Gastroesophageal sphincter (tissue), 4 donors: Measurements from ENCODE around the gene CPNE8. TPM values are rescaled to one million over a fixed set of nuclear protein-coding genes. Genes with fewer than 3 reads are reported as not detected.

ENCODE experiments used
- ATAC-seq: fragments of 150-250 bp; one replicate; pipeline ENCODE4 v1.9.1; 2016; ENCODE audit warnings: mild to moderate bottlenecking, moderate library complexity
- H3K27ac ChIP-seq, 4 donors: fragments of 200-600 bp; sonication (generic) in 3 of 4; 1 replicate in 3 of 4; 2 replicates in 1 of 4; pipeline ENCODE4 v1.5.1; 2016 to 2019
- H3K27me3 ChIP-seq: fragments of 200-600 bp; sonication (generic); one replicate; pipeline ENCODE4 v1.5.1; 2019
- H3K36me3 ChIP-seq, 2 donors: fragments of 200-600 bp; sonication (generic); one replicate each; pipeline ENCODE4 v1.5.1; 2019; ENCODE audit warnings: control low read depth in 1 of 2
- H3K4me1 ChIP-seq, 3 donors: fragments of 200-600 bp; sonication (generic); 1 replicate in 2 of 3; 2 replicates in 1 of 3; pipeline ENCODE4 v1.5.1; 2016 to 2019; ENCODE audit warnings: control low read depth in 2 of 3
- H3K4me3 ChIP-seq, 2 donors: fragments of 200-600 bp; sonication (generic); one replicate each; pipeline ENCODE4 v1.5.1; 2019; ENCODE audit warnings: mild to moderate bottlenecking in 1 of 2, moderate library complexity in 1 of 2
- H3K9me3 ChIP-seq, 3 donors: fragments of 200-600 bp; sonication (generic); one replicate each; pipeline ENCODE4 v1.5.1; 2017 to 2019; ENCODE audit warnings: control low read depth in 2 of 3
- EP300 ChIP-seq: sonication (generic); formaldehyde crosslinking; IDR thresholded peaks from one replicate; pipeline ENCODE4 v1.6.1; 2017; ENCODE audit warnings: antibody characterized with exemption, mild to moderate bottlenecking
- POLR2A ChIP-seq, 2 donors: fragments of 450-650 bp; IDR thresholded peaks; one replicate each; pipeline ENCODE4 v1.6.1; 2017; ENCODE audit warnings: antibody characterized with exemption in 2 of 2, mild to moderate bottlenecking in 2 of 2, moderate library complexity in 1 of 2
- POLR2AphosphoS5 ChIP-seq: sonication (generic); formaldehyde crosslinking; IDR thresholded peaks from one replicate; pipeline ENCODE4 v1.6.1; 2017; ENCODE audit warnings: antibody characterized with exemption
- WGBS, 2 donors: methylation state at CpG; one replicate each; pipeline ENCODE4 v1.1.5; 2018; ENCODE audit warnings: low coverage in 1 of 2; 5-methylcytosine and 5-hydroxymethylcytosine counted together
- total RNA-seq, 4 donors: library from RNA; depleted of rRNA; stranded (reverse); fragments of >200 nt; gene quantifications; one replicate each; pipeline ENCODE4 v1.1.0, GENCODE V29; 2016
- TF ChIP-seq, protein P1 (sequence below), 4 experiments: fragments of 200-600 bp in 2 of 4; fragments of 450-650 bp in 2 of 4; sonication (generic) in 1 of 4; IDR thresholded peaks; one replicate each; pipeline ENCODE4 v1.5.1; 2017 to 2019; ENCODE audit warnings: antibody characterized with exemption in 4 of 4, mild to moderate bottlenecking in 2 of 4, moderate library complexity in 2 of 4

CPNE8 gene
- total RNA-seq, 4 donors from 2014 or later: 15.5 to 44.2 (median 21.2) TPM

DNA sequence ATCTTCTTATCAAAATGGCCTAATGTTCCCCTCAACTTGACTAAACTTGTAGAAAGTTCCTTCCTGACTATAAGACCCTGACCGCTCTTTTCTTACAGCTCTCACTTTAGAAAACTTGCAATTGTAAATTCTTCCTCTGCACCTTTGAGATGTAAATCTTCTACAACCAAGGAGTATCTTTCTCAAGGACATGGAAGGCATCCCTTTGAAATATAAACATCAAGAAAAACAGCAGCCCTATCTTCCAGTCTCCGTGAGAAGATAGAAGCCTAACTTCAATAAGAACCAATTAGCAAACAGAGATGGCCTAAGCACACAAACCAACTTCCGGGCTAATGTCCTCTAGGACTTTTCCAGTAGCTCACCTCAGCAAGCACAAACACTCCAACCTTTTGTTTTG lies 210.3 kb downstream of the CPNE8 start:
- Histone ChIP-seq H3K27me3 (no peaks in the 10 kb centered on the region), H3K9me3 (no peaks in the 10 kb centered on the region), H3K27ac (no peak overlapping the region), H3K4me3 (no peak overlapping the region), H3K36me3 (peaks cover 0 to 1% of the 10 kb centered on the region in 2 donors), H3K4me1 (no peaks in the 10 kb centered on the region)
- TF ChIP-seq EP300 (no peak), POLR2A (IDR thresholded peaks at IDR 0.05) (no peak), POLR2AphosphoS5 (no peak)
- TF ChIP-seq, protein P1, sequence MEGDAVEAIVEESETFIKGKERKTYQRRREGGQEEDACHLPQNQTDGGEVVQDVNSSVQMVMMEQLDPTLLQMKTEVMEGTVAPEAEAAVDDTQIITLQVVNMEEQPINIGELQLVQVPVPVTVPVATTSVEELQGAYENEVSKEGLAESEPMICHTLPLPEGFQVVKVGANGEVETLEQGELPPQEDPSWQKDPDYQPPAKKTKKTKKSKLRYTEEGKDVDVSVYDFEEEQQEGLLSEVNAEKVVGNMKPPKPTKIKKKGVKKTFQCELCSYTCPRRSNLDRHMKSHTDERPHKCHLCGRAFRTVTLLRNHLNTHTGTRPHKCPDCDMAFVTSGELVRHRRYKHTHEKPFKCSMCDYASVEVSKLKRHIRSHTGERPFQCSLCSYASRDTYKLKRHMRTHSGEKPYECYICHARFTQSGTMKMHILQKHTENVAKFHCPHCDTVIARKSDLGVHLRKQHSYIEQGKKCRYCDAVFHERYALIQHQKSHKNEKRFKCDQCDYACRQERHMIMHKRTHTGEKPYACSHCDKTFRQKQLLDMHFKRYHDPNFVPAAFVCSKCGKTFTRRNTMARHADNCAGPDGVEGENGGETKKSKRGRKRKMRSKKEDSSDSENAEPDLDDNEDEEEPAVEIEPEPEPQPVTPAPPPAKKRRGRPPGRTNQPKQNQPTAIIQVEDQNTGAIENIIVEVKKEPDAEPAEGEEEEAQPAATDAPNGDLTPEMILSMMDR (IDR thresholded peaks at IDR 0.05): no peak
- WGBS, 2 donors: 72 to 80% methylated on average over 3 of the region's 3 CpGs
- ATAC-seq: no peak

- Histone ChIP-seq H3K27me3 (no peaks in the 10 kb centered on the region), H3K9me3 (peaks cover 0 to 6% (median 0%) of the 10 kb centered on the region in 3 donors)
Measured at GRCh38 chr12:38691164-38691563, 214.2 kb downstream of the CPNE8 start.

GRCh38 chr12:38690646-38691045 lies 214.7 kb downstream of the CPNE8 start:
- H3K4me1 ChIP-seq: no peaks in the 10 kb centered on the region
- TF ChIP-seq, protein P1 (IDR thresholded peaks at IDR 0.05): no peak
- TF ChIP-seq POLR2A (IDR thresholded peaks at IDR 0.05): no peak
- TF ChIP-seq EP300: no peak
- TF ChIP-seq POLR2AphosphoS5: no peak
- no peak for ATAC-seq
- peaks cover 0 to 6% (median 0%) of the 10 kb centered on the region in 3 donors for H3K9me3 ChIP-seq
- no peaks in the 10 kb centered on the region for H3K27me3 ChIP-seq
- H3K4me3 ChIP-seq: no peak overlapping the region
- H3K36me3 ChIP-seq: peaks cover 0 to 19% of the 10 kb centered on the region in 2 donors
- no peak overlapping the region for H3K27ac ChIP-seq

More at GRCh38 chr12:38691164-38691563, 214.2 kb downstream of the CPNE8 start:
- H3K27ac ChIP-seq: no peak overlapping the region
- 52 to 55% methylated on average over 2 of the region's 2 CpGs for WGBS, 2 donors
- no peak for ATAC-seq
- TF ChIP-seq POLR2AphosphoS5 (no peak), EP300 (no peak), POLR2A (IDR thresholded peaks at IDR 0.05) (no peak)
- TF ChIP-seq, protein P1 (IDR thresholded peaks at IDR 0.05): no peak
- no peaks in the 10 kb centered on the region for H3K4me1 ChIP-seq
- H3K36me3 ChIP-seq: peaks cover 0 to 14% of the 10 kb centered on the region in 2 donors
- H3K4me3 ChIP-seq: no peak overlapping the region

GRCh38 chr12:38689704-38690103 lies 215.7 kb downstream of the CPNE8 start:
- H3K4me1 ChIP-seq: no peaks in the 10 kb centered on the region
- 80 to 85% methylated on average over 5 of the region's 5 CpGs for WGBS, 2 donors
- peaks cover 0 to 25% of the 10 kb centered on the region in 2 donors for H3K36me3 ChIP-seq
- peaks cover 0 to 6% (median 0%) of the 10 kb centered on the region in 3 donors for H3K9me3 ChIP-seq
- H3K4me3 ChIP-seq: no peak overlapping the region
- no peaks in the 10 kb centered on the region for H3K27me3 ChIP-seq
- H3K27ac ChIP-seq: no peak overlapping the region
- TF ChIP-seq POLR2AphosphoS5 (no peak), EP300 (no peak), POLR2A (IDR thresholded peaks at IDR 0.05) (no peak)
- TF ChIP-seq, protein P1 (IDR thresholded peaks at IDR 0.05): no peak
- no peak for ATAC-seq

DNA sequence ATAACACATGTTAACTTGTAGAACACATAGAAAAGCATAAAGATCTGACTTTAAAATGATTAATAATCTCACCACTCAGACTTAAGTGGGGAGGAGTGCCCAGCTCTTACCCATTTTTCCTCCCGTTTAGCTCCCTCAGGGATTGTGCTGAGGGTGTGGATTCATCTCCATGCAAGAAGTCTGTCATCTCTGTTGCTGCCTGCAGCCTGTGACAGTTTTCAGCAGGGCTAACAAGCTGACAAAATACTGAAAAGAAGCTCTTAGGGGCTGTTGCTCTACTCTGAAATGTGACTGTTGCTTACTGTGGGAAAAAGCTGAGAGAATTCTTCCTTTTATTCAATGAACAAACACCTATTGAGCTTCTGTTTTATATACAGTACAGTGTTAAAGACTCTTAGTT lies 216.2 kb downstream of the CPNE8 start:
- H3K4me3 ChIP-seq: no peak overlapping the region
- peaks cover 0 to 29% of the 10 kb centered on the region in 2 donors for H3K36me3 ChIP-seq
- TF ChIP-seq POLR2AphosphoS5: no peak
- TF ChIP-seq, protein P1 (IDR thresholded peaks at IDR 0.05): no peak
- no peak for TF ChIP-seq POLR2A (IDR thresholded peaks at IDR 0.05)
- TF ChIP-seq EP300: no peak
- no peak for ATAC-seq
- H3K4me1 ChIP-seq: no peaks in the 10 kb centered on the region
- H3K27ac ChIP-seq: no peak overlapping the region
- H3K9me3 ChIP-seq: peaks cover 0 to 6% (median 0%) of the 10 kb centered on the region in 3 donors
- H3K27me3 ChIP-seq: no peaks in the 10 kb centered on the region
- WGBS, 2 donors: 50 to 70% methylated on average over 1 of the region's 1 CpG
